Stimulated activated CD8-positive, alpha-beta memory T cell treated with anti-CD3 and anti-CD28 coated beads, Interleukin-12 subunit alpha, Interleukin-12 subunit beta, amount 100 ng/mL, for 24 hours (primary cell): ENCODE results near the gene CDC16.
"Not testable (repeated sequence)": the region's sequence is repeated elsewhere in the genome, so short reads cannot be mapped to it uniquely, and the experiment has no call there.

ENCODE experiments used
- DNase-seq: peaks from one replicate; pipeline ENCODE4 v3.0.0-alpha.2; 2020; ENCODE audit errors: extremely low read depth

Gene CDC16

DNA sequence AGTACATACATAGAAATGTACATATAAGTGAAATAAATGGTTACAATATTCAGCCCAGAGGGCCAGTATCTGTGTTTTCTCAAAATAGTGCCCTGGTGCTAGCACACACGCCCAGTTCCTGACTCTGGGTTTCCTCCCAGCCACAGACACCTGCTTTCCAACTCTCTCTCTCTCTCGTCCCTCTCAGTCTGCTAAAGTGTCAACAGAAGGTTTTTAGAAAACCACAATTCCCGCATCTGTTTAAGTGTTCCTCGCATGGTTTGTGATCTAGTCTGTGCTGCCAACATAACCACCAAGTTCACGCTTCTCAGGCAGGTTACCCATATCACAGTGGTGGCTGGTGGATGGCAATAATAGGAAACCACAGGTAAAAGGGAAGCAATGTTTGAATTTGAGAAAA, 28.9 kb downstream of the CDC16 start:
- no peak for DNase-seq

GRCh38 chr13:114264313-114264712, 29.6 kb downstream of the CDC16 start:
- DNase-seq = not testable (repeated sequence)

DNA sequence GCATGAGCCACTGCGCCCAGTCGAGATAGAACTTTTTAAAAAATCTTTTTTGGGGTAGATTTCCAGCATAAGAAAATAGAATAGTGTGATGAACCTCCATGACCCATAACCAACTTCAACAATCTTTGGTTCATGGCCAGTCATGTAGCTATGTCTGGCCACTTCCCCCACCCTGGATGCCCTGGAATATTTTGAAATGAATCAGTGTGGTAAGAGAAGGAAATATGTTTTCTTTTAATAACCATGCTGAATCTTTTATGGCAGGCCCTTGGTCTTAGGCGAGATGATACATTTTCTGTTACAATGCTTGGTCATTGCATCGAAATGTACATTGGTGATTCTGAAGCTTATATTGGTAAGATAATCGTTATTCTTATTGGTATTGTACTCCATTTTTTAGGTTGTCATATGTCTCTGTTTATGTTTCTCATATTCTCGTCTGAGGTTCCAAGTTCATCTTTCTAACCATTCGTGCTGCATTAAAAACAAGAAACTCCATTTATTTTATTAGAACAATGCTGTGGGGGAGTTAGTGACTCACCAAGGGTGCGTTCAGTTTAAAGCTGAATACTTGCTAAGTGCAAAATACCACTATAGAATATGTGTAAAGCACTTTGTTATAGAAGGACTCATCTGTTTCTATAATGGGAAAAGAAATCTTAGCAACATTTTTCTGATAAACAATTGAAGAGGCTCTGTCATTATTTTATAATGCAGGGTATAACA, 30.4 kb downstream of the CDC16 start:
- no peak for DNase-seq

DNA sequence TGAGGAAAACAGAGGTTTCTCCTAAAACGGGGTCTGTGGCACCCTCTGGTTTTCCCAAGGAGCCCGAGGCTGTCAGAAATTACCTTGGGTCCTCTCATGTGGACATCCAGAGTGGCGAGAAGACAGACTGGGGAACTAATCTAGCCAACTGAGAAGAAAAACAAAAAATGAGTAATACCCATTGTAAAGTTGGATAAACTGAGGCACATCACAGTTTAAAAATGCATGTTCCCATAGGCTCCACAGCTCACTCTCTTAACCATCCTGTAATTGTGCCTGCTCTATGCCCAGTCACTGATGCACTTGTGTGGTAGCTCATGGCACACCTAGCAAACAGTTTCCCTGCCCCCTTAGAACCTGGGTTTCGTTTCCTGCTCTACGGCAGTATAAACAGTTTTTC, 31.5 kb downstream of the CDC16 start:
- DNase-seq = no peak

GRCh38 chr13:114268344-114269280, 33.9 kb downstream of the CDC16 start:
- no peak for DNase-seq

- DNase-seq = no peak
These were observed 34.6 kb downstream of the CDC16 start for GRCh38 chr13:114269281-114269770.

DNA sequence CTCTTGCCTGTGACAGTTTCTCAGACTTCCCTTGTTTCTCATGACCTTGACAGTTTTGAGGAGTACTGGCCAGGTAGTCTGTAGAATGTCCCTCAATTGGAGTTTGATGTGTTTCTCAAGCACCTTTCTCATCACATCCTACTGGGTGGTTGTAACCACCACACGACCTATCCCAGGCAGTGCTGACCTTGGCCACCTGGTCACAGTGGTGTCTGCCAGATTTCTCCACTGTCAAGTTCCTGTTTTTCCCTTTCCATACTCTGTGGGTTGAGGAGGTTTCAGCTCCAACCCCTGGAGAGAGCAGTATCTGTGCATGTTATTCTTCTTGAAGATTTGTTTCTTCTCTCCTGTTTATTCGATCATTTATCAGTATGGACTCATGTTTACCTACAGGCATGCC, 38.3 kb downstream of the CDC16 start:
- no peak for DNase-seq

GRCh38 chr13:114275304-114275703, 40.6 kb downstream of the CDC16 start:
- no peak for DNase-seq

GRCh38 chr13:114279146-114279545, 44.4 kb downstream of the CDC16 start:
- no peak for DNase-seq

DNA sequence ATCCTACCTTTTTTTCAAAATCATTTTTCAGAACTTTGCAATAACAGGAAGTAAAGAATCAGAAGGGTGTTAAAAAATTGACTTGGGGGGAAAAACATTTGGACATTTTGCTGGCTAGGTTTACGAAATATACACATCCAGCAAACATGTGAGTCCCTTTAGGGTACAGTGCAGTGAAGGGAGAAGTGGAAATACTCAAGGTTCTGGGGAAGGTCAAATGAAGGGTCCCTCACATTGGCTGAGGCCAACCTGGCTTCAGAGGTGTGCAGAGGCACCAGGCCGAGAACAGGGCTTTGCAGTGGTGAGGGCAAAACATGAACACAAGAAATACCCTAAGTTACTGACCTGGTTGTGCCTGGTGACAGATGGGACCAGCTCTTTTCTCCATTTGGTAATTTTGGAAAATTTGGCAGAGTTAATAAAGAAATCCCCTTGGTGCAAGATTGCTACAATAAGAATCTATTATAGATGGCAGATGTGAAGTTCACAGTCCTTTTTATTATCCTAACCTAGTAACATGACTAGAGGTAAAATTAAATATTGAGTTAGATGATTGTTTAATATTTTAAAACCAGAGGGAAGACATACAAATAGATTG, 45.2 kb downstream of the CDC16 start:
- no peak for DNase-seq

DNA sequence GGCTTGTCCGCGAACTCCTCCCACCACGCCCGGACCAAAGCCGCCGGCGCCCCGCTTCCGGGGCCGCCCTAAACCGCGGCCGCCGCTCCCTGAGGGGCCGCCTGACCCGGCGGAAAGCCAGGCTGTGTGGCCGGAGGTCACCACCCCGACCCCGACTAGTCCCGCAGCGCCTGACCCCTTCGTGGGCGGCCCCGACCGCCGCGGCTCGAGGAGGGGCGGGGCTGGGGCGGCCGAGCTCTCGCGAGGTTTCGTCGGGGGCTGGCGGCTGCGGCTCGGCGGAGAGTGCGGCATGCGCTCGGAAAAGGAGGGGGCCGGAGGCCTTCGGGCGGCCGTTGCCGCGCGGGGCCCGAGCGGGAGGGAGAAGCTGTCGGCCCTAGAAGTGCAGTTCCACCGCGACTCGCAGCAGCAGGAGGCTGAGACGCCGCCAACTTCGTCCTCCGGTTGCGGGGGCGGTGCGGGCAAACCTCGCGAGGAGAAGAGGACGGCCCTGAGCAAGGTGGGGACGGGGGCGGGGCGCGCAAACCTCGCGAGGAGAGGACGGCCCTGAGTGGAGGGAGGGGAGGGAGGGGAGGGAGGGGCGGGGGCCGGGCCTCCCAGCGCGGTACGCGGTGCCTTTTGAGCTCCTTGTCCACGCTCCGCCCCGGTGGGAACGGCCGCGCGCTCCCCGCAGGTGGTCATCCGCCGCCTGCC, 46.8 kb downstream of the CDC16 start, which contains the start of gene UPF3A:
TSS of gene UPF3A (plus strand) at position 251 of the 690 bp plus-strand sequence. CDS start at position 290, 39 bp downstream.
- peak; percentile 75 for DNase-seq

GRCh38 chr13:114282041-114282670, 47.5 kb downstream of the CDC16 start:
- DNase-seq = peak; percentile 39

DNA sequence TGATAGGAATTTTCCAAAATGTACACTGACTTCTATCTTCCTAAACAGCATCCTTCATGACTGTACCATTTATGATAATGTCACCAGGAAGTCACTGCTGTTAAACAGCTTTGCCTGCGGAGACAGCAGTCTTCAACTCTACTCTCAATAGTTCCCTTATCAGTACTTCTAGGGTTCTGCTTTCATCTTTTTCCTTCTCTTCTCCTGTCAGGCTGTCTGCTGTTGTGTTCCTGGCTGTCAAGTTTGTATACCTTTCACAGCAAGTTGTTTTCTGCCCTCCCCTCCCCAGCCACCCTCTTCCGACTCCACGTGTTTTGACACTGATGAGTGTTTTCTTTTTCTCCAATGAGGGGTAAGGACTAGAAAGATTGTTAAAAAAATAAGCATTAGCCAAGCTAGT, 48.9 kb downstream of the CDC16 start:
- DNase-seq = no peak

- DNase-seq = no peak
These were observed 50.0 kb downstream of the CDC16 start for GRCh38 chr13:114284680-114285079.

DNA sequence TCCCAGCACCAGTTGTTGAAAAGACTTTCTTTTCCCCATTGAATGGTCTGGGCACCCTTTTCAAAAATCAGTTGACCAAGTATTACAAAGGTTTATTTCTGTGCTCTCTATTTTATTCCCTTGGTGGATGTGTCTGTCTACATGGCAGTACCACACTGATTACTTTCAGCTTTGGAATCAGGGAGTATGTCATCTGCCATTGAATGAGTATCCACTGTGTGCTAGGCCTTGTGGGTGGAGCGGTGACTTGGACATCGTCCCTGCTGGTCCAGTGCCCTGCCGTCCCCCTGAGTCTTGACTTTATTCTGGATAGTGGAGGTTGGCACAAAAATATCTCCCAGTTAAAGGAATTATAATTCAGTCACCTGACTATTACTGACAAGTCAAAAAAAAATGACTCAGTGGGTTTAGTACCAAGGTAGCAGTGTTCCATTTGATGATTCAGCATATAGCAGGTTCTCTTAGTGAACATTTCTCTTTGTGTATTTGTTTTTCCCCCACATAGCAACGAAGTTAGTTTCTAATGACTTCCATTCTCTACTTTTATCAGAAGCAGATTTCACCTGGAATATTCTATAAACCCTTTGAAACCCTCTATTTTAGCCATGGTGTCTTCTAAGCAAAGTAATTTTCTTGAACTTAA, 50.6 kb downstream of the CDC16 start:
- DNase-seq = no peak

DNA sequence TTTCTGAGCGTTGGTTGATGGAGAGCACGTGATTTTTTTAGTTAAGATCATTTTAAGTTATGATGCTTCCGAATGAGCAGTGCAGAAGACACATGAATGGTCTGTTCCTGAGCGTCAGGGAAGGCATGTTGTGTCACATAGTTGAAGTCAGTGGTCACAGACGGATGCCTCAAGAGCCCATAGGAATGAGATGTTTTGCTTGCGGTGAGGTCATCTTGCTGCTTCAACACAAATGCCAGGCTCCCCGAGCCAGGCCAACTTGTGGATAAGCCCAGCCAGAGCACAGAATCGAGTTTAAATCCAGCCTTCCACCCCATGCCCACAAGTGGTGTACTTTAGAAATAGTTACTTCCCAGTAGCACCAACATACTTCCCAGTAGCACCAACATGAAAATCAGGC, 52.1 kb downstream of the CDC16 start:
- DNase-seq = no peak

DNA sequence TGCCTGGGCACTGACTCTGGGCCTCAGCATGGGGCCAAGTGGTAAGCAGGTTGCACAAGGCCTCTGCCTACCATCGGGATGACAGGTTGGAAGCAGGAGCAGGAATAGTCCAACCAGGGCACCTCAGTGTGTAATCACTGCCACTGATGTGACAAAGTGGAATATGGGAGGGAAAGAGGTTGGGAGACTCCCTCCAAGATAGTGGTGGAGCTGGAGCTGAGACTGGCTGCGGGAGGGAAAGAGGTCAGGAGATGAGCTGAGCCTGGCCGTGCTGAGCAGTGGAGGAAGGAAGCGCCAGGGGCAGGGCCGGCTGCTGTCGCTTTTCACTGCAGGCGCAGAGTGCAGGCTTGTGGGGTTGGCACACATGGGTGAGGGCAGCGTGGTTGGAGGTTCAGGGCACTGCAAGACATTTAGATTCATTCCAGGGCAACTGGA, 53.5 kb downstream of the CDC16 start:
- DNase-seq = no peak

DNA sequence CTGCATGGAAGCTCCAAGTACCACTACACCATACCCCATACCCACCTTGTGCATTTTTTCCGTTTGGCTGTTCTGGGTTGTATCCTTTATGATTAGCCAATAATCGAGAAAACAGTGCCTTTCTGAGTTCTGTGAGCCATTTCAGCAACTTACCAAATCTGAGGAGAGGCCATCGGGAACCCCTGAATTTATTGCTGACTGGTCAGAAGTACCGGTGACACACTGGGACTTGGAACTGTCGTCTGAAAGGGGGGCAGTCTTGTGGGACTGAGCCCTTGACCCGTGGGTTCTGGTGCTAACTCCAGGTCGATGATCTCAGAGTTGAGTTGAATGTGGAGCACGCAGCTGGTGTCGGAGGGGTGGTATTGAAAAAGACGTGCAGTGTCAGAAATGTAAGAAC, 61.8 kb downstream of the CDC16 start:
- DNase-seq = no peak

DNA sequence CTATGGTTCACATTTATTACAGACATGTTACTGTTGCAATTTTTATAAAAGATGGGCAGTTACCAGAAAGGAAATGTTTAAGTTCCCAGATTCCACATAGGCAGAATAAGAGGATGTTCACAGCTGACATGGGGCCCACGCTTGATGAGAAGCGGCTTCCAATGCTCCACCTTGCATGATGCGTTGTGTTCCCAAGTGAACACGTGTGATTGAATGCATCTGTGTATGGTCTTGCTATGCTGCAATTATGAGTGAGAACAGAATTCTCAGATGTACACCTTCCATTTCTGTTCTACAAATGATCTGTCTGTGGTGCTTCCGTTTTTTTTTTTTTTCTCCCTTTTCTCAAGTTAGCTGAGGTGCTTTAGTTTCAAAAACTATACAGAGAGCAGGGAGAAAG, 62.2 kb downstream of the CDC16 start:
- DNase-seq = no peak

DNA sequence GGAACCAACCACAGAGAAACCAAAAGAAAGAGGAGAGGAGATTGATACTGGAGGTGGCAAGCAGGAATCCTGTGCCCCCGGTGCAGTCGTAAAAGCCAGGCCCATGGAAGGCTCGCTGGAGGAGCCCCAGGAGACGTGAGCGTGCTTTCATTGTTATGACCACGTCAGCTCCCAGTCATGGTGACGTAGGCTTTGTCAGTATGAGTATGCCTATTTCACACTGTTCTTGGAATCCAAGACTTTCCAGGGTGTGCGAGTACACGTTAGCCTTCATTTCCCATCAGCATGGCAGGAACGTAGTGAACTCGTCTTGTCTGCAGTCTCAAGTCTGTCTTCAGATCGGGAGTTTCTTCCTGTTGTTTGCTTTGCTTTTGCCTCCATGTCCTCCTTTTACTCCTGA, 64.2 kb downstream of the CDC16 start:
- DNase-seq = no peak
